ENCODE results near the gene POLRMT. TPM values are rescaled to one million over a fixed set of nuclear protein-coding genes. Genes with fewer than 3 reads are reported as not detected.

Gene POLRMT
- total and polyA plus RNA-seq, 4 donors, result 16.0 to 41.4 (median 35.1) TPM

DNA sequence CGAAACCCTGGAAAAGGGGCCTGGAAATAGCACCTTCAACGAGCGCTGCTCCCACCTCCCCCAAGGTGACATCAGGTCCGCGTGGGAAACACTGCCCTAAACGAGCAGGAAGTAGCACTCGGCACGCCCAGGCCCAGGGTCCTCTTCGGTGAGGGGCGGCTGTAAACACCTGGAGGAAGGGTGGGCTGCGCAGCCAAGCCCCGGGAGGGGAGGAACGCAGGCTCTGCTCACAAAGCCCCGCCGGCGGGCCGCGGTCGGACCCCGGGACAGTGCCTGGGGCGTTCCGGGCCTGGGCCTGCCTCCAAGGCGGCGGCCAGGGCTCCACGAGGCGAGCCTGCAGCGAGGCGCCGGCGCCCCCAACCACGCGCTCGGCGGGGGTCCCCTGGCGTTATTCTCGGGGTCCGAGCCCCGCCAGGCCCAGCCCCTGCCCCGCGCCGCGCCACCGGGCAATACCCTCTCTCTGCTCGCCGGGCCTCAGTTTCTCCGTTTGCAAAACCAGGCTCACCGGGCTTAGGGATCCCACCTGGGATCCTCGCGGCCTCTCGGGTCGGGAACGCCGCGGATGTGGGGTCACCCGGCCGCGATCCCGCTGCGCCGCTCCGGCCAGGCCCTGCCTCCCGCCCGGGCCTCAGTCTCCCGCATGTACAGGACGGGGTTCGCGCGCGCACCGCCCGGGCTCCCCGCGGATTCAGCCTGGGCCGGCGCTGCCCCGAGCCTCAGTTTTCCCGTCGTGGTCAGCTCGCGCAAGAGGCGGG is 29.0 kb upstream of the POLRMT start:
- peak overlapping the region; percentile 80 to 95 (median 92) for H3K4me3 ChIP-seq (ENCODE audit: low read depth in 1 of 3, low read length in 3 of 3)
- H3K27ac ChIP-seq (ENCODE audit: low read depth in 1 of 2, low read length in 2 of 2), result peak overlapping the region; percentile 89 to 96
- H3K4me1 ChIP-seq (ENCODE audit: control insufficient read depth in 4 of 4, insufficient read depth in 4 of 4, low read length in 3 of 4), result peaks cover 25 to 63% (median 47%) of the 10 kb centered on the region in 4 donors
- TF ChIP-seq HNF4A (conservative IDR thresholded peaks at IDR 0.05) (no peak), EGR1 (IDR thresholded peaks at IDR 0.05; ENCODE audit: low read depth in 2 of 2) (no peak), NR2F2 (IDR thresholded peaks at IDR 0.05) (no peak), SP1 (IDR thresholded peaks at IDR 0.05) (no peak)
- no peaks in the 10 kb centered on the region for H3K27me3 ChIP-seq (ENCODE audit: control insufficient read depth in 4 of 4, insufficient read depth in 4 of 4, low read length in 3 of 4)
- WGBS, result under 1% methylated on average over 81 of the region's 81 CpGs
- DNase-seq (ENCODE audit: low spot score), result peak; percentile 64
- H3K9me3 ChIP-seq (ENCODE audit: control insufficient read depth in 4 of 4, low read length in 3 of 4), result no peaks in the 10 kb centered on the region
- H3K36me3 ChIP-seq (ENCODE audit: control insufficient read depth in 4 of 4, insufficient read depth in 3 of 4, low read depth in 1 of 4, low read length in 3 of 4), result no peaks in the 10 kb centered on the region
- peak overlapping the region; percentile 68 to 98 for H3K9ac ChIP-seq (ENCODE audit: low read depth in 1 of 2, low read length in 2 of 2)

DNA sequence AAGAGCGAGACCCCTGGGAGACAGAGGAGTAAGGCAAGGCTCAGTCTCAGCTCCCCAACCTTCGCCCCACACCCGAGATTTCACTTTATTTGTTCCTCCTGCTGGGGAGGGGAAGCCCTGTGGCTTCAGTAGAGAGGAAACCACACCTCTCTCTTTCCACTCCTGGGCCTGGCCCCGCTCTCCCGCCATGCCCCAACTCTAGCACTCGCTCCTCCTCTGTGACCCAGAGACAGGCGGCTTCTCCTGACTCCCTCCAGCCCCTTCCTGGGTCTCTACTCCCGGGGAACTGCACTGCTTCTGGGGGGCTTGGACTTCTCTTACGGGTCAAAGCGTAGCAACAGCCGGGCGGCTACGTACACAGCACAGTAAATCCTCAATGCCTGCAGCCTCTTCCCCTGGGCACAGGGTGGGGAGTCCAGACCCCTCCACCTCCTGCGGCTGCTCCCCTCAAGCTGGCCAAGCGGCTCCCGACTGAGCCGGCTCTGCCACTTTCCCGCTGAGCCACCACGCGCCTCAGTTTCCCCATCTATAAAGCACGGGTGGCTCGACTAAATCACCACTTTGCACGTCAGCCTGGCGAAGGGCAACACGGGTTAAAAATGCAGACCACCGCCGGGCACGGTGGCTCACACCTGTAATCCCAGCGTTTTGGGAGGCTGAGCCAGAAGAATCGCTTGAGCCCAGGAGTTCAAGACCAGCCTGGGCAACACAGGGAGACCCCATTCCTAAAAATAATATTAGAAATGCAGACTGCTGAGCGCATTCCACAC is 28.3 kb upstream of the POLRMT start:
- WGBS, result 3% methylated on average over 31 of the region's 31 CpGs
- no peaks in the 10 kb centered on the region for H3K36me3 ChIP-seq (ENCODE audit: control insufficient read depth in 4 of 4, insufficient read depth in 3 of 4, low read depth in 1 of 4, low read length in 3 of 4)
- no peaks in the 10 kb centered on the region for H3K27me3 ChIP-seq (ENCODE audit: control insufficient read depth in 4 of 4, insufficient read depth in 4 of 4, low read length in 3 of 4)
- H3K9ac ChIP-seq (ENCODE audit: low read depth in 1 of 2, low read length in 2 of 2), result peak overlapping the region; percentile 68 to 98
- peak overlapping the region; percentile 80 to 95 (median 92) for H3K4me3 ChIP-seq (ENCODE audit: low read depth in 1 of 3, low read length in 3 of 3)
- TF ChIP-seq, protein P1, sequence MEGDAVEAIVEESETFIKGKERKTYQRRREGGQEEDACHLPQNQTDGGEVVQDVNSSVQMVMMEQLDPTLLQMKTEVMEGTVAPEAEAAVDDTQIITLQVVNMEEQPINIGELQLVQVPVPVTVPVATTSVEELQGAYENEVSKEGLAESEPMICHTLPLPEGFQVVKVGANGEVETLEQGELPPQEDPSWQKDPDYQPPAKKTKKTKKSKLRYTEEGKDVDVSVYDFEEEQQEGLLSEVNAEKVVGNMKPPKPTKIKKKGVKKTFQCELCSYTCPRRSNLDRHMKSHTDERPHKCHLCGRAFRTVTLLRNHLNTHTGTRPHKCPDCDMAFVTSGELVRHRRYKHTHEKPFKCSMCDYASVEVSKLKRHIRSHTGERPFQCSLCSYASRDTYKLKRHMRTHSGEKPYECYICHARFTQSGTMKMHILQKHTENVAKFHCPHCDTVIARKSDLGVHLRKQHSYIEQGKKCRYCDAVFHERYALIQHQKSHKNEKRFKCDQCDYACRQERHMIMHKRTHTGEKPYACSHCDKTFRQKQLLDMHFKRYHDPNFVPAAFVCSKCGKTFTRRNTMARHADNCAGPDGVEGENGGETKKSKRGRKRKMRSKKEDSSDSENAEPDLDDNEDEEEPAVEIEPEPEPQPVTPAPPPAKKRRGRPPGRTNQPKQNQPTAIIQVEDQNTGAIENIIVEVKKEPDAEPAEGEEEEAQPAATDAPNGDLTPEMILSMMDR (IDR thresholded peaks at IDR 0.05; ENCODE audit: low read depth, low read length, missing input control), result no peak
- TF ChIP-seq, protein P2, sequence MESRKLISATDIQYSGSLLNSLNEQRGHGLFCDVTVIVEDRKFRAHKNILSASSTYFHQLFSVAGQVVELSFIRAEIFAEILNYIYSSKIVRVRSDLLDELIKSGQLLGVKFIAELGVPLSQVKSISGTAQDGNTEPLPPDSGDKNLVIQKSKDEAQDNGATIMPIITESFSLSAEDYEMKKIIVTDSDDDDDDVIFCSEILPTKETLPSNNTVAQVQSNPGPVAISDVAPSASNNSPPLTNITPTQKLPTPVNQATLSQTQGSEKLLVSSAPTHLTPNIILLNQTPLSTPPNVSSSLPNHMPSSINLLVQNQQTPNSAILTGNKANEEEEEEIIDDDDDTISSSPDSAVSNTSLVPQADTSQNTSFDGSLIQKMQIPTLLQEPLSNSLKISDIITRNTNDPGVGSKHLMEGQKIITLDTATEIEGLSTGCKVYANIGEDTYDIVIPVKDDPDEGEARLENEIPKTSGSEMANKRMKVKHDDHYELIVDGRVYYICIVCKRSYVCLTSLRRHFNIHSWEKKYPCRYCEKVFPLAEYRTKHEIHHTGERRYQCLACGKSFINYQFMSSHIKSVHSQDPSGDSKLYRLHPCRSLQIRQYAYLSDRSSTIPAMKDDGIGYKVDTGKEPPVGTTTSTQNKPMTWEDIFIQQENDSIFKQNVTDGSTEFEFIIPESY (IDR thresholded peaks at IDR 0.05), result no peak
- TF ChIP-seq EGR1 (IDR thresholded peaks at IDR 0.05; ENCODE audit: low read depth in 2 of 2) (no peak), GABPA (IDR thresholded peaks at IDR 0.05 in 1 of 2, conservative IDR thresholded peaks at IDR 0.05 in 1 of 2) (no peak), JUND (IDR thresholded peaks at IDR 0.05) (no peak), FOXA1 (IDR thresholded peaks at IDR 0.05) (no peak), SP1 (IDR thresholded peaks at IDR 0.05) (no peak), ATF3 (IDR thresholded peaks at IDR 0.05) (no peak), HNF4A (conservative IDR thresholded peaks at IDR 0.05) (no peak), YY1 (IDR thresholded peaks at IDR 0.05) (no peak), TAF1 (conservative IDR thresholded peaks at IDR 0.05) (no peak), HNF4G (IDR thresholded peaks at IDR 0.05) (no peak), RXRA (IDR thresholded peaks at IDR 0.05) (no peak), RAD21 (IDR thresholded peaks at IDR 0.05) (no peak)
- TF ChIP-seq, protein P3, sequence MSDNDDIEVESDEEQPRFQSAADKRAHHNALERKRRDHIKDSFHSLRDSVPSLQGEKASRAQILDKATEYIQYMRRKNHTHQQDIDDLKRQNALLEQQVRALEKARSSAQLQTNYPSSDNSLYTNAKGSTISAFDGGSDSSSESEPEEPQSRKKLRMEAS (IDR thresholded peaks at IDR 0.05), result no peak
- TF ChIP-seq, protein P4, sequence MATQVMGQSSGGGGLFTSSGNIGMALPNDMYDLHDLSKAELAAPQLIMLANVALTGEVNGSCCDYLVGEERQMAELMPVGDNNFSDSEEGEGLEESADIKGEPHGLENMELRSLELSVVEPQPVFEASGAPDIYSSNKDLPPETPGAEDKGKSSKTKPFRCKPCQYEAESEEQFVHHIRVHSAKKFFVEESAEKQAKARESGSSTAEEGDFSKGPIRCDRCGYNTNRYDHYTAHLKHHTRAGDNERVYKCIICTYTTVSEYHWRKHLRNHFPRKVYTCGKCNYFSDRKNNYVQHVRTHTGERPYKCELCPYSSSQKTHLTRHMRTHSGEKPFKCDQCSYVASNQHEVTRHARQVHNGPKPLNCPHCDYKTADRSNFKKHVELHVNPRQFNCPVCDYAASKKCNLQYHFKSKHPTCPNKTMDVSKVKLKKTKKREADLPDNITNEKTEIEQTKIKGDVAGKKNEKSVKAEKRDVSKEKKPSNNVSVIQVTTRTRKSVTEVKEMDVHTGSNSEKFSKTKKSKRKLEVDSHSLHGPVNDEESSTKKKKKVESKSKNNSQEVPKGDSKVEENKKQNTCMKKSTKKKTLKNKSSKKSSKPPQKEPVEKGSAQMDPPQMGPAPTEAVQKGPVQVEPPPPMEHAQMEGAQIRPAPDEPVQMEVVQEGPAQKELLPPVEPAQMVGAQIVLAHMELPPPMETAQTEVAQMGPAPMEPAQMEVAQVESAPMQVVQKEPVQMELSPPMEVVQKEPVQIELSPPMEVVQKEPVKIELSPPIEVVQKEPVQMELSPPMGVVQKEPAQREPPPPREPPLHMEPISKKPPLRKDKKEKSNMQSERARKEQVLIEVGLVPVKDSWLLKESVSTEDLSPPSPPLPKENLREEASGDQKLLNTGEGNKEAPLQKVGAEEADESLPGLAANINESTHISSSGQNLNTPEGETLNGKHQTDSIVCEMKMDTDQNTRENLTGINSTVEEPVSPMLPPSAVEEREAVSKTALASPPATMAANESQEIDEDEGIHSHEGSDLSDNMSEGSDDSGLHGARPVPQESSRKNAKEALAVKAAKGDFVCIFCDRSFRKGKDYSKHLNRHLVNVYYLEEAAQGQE (IDR thresholded peaks at IDR 0.05), result no peak
- peak overlapping the region; percentile 89 to 96 for H3K27ac ChIP-seq (ENCODE audit: low read depth in 1 of 2, low read length in 2 of 2)
- DNase-seq (ENCODE audit: low spot score), result no peak
- no peaks in the 10 kb centered on the region for H3K9me3 ChIP-seq (ENCODE audit: control insufficient read depth in 4 of 4, low read length in 3 of 4)
- H3K4me1 ChIP-seq (ENCODE audit: control insufficient read depth in 4 of 4, insufficient read depth in 4 of 4, low read length in 3 of 4), result peaks cover 28 to 69% (median 53%) of the 10 kb centered on the region in 4 donors

Measured in liver (tissue), 9 donors.